Measurements from ENCODE around the gene THEM5.

- TF ChIP-seq EZH2phosphoT487 (IDR thresholded peaks at IDR 0.05; ENCODE audit: borderline replicate concordance, low read length): no peak
- no peak for TF ChIP-seq CTCF (conservative IDR thresholded peaks at IDR 0.05; ENCODE audit: low read depth, low read length)
Measured at GRCh38 chr1:151825204-151825603, 28.3 kb downstream of the THEM5 start.

Measured in PC-3 (cell line).